Esophagus muscularis mucosa (tissue), 4 donors: ENCODE results near the gene JUNB. TPM values are rescaled to one million over a fixed set of nuclear protein-coding genes. Genes with fewer than 3 reads are reported as not detected.
A peak's percentile ranks its signal among the peaks of the same experiment; 100 is the strongest.

Source experiments
- DNase-seq: peaks from one replicate; pipeline ENCODE4 v3.0.0-alpha.2; 2017; ENCODE audit errors: extremely low spot score
- H3K27ac ChIP-seq, 4 donors: fragments of 200-600 bp; sonication (generic); replicated peaks in 1 of 4; 1 replicate in 3 of 4; 2 replicates in 1 of 4; pipeline ENCODE4 v1.5.1; 2016 to 2019; ENCODE audit warnings: mild to moderate bottlenecking in 1 of 4
- H3K27me3 ChIP-seq, 4 donors: fragments of 200-600 bp; sonication (generic); one replicate each; pipeline versions ENCODE4 v1.5.1 to v1.6.0; 2016 to 2019
- H3K36me3 ChIP-seq, 4 donors: fragments of 200-600 bp; sonication (generic); one replicate each; pipeline ENCODE4 v1.5.1; 2016 to 2019
- H3K4me1 ChIP-seq, 4 donors: fragments of 200-600 bp; sonication (generic); one replicate each; pipeline ENCODE4 v1.5.1; 2016 to 2019
- H3K4me3 ChIP-seq, 4 donors: fragments of 200-600 bp; sonication (generic); 1 replicate in 2 of 4; 2 replicates in 2 of 4; pipeline ENCODE4 v1.5.1; 2016 to 2019; ENCODE audit warnings: mild to moderate bottlenecking in 4 of 4, moderate library complexity in 1 of 4
- H3K9me3 ChIP-seq, 4 donors: fragments of 200-600 bp; sonication (generic); 1 replicate in 3 of 4; 2 replicates in 1 of 4; pipeline ENCODE4 v1.5.1; 2016 to 2019
- CTCF ChIP-seq, 3 experiments: fragments of 200-600 bp in 2 of 3; fragments of 450-650 bp in 1 of 3; sonication (generic) in 2 of 3; IDR thresholded peaks; one replicate each; pipeline ENCODE4 v1.5.1; 2017 to 2019; ENCODE audit warnings: antibody characterized with exemption in 3 of 3, mild to moderate bottlenecking in 2 of 3, moderate library complexity in 1 of 3
- EP300 ChIP-seq: sonication (generic); formaldehyde crosslinking; IDR thresholded peaks from one replicate; pipeline ENCODE4 v1.6.1; 2017; ENCODE audit warnings: antibody characterized with exemption
- POLR2A ChIP-seq: fragments of 450-650 bp; IDR thresholded peaks from one replicate; pipeline ENCODE4 v1.6.1; 2017; ENCODE audit warnings: antibody characterized with exemption, moderate library complexity, mild to moderate bottlenecking, low read depth
- POLR2AphosphoS5 ChIP-seq, 2 donors: sonication (generic); formaldehyde crosslinking; IDR thresholded peaks; one replicate each; pipeline ENCODE4 v1.6.1; 2017; ENCODE audit warnings: antibody characterized with exemption in 2 of 2
- WGBS: methylation state at CpG from one replicate; pipeline ENCODE4 v1.1.5; 2018; 5-methylcytosine and 5-hydroxymethylcytosine counted together
- intact Hi-C: fragments of 100-400 bp; cut with DNase I; formaldehyde crosslinking; loops from one replicate; pipeline ENCODE4 v1.15.1; 2023
- total RNA-seq, 4 donors: library from RNA; depleted of rRNA; stranded (reverse); fragments of >200 nt; gene quantifications; one replicate each; pipeline versions ENCODE4 v1.1.0 to v1.2.1, GENCODE V29; 2016

The JUNB gene
- total RNA-seq, 4 donors from 2014 or later: 82.2 to 1,609 (median 182) TPM

- H3K27ac ChIP-seq: no peak overlapping the region
- WGBS: 89% methylated on average over 18 of the region's 19 CpGs
- intact Hi-C loops: no loop called here
These were observed 35.0 kb upstream of the JUNB start for GRCh38 chr19:12756150-12756883.

GRCh38 chr19:12757544-12758274 is 33.6 kb upstream of the JUNB start:
- no peak for DNase-seq
- 10% methylated on average over 39 of the region's 60 CpGs for WGBS
- peaks cover 0 to 3% (median 0%) of the 10 kb centered on the region in 4 donors for H3K36me3 ChIP-seq
- H3K4me3 ChIP-seq: peak overlapping the region; percentile 43 to 59 (median 46)
- H3K27me3 ChIP-seq: peaks cover 0 to 14% (median 0%) of the 10 kb centered on the region in 4 donors
- H3K27ac ChIP-seq: peak overlapping the region in 3 of 4 donors; percentile 44 to 69 (median 62)
- peaks cover 11 to 13% (median 12%) of the 10 kb centered on the region in 4 donors for H3K4me1 ChIP-seq
- intact Hi-C loops: no loop called here
- TF ChIP-seq POLR2AphosphoS5 (IDR thresholded peaks at IDR 0.05) (peak; percentile 21 to 51), POLR2A (no peak), CTCF (IDR thresholded peaks at IDR 0.05) (peak; percentile 91 to 98 (median 95))
- H3K9me3 ChIP-seq: no peaks in the 10 kb centered on the region

More at GRCh38 chr19:12756150-12756883, 35.0 kb upstream of the JUNB start:
- TF ChIP-seq CTCF (IDR thresholded peaks at IDR 0.05): no peak
- TF ChIP-seq EP300: no peak
- DNase-seq: no peak
- Histone ChIP-seq H3K36me3 (no peaks in the 10 kb centered on the region), H3K4me3 (no peak overlapping the region), H3K9me3 (no peaks in the 10 kb centered on the region), H3K27me3 (peaks cover 0 to 27% (median 0%) of the 10 kb centered on the region in 4 donors), H3K4me1 (peaks cover 11 to 13% (median 12%) of the 10 kb centered on the region in 4 donors)

- no peak overlapping the region for H3K27ac ChIP-seq
- peaks cover 4 to 21% (median 13%) of the 10 kb centered on the region in 4 donors for H3K36me3 ChIP-seq
- DNase-seq: no peak
- no peak overlapping the region for H3K4me3 ChIP-seq
- H3K4me1 ChIP-seq: peaks cover 11 to 13% (median 12%) of the 10 kb centered on the region in 4 donors
- WGBS: 93% methylated on average over 6 of the region's 6 CpGs
- no peak for TF ChIP-seq CTCF (IDR thresholded peaks at IDR 0.05)
- TF ChIP-seq POLR2AphosphoS5 (IDR thresholded peaks at IDR 0.05): no peak
- TF ChIP-seq POLR2A: no peak
- no peak for TF ChIP-seq EP300
- intact Hi-C loops: loop anchor here (5.0 kb wide), 1 partner anchor 38 kb away; no protein-coding TSS in a partner anchor
- H3K9me3 ChIP-seq: no peaks in the 10 kb centered on the region
- no peaks in the 10 kb centered on the region for H3K27me3 ChIP-seq
These were observed 31.6 kb upstream of the JUNB start for GRCh38 chr19:12759686-12760085.

- intact Hi-C loops: loop anchor here (5.0 kb wide), 1 partner anchor 34 kb away; no protein-coding TSS in a partner anchor
- WGBS: 89% methylated on average over 10 of the region's 11 CpGs
- TF ChIP-seq EP300 (no peak), POLR2A (no peak), POLR2AphosphoS5 (IDR thresholded peaks at IDR 0.05) (no peak), CTCF (IDR thresholded peaks at IDR 0.05) (no peak)
- Histone ChIP-seq H3K4me3 (no peak overlapping the region), H3K4me1 (peaks cover 4 to 8% (median 6%) of the 10 kb centered on the region in 4 donors), H3K9me3 (no peaks in the 10 kb centered on the region), H3K27ac (no peak overlapping the region), H3K36me3 (peaks cover 13 to 45% (median 21%) of the 10 kb centered on the region in 4 donors), H3K27me3 (no peaks in the 10 kb centered on the region)
- DNase-seq: no peak
These were observed 28.2 kb upstream of the JUNB start for GRCh38 chr19:12763100-12763499.
